ENCODE data around the gene TTC34.

- TF ChIP-seq CTCF (IDR thresholded peaks at IDR 0.05), result no peak
- TF ChIP-seq POLR2A (IDR thresholded peaks at IDR 0.05), result no peak
Measured at GRCh38 chr1:2627746-2628145, 173.7 kb downstream of the TTC34 start.

Measured in ovary (tissue), 3 donors.